CD8-positive, alpha-beta memory T cell (primary cell): ENCODE measurements around the gene ZBTB32. TPM values are rescaled to one million over a fixed set of nuclear protein-coding genes. Genes with fewer than 3 reads are reported as not detected.

Experiments
- CTCF ChIA-PET: fragments of 350-600 bp; sonication (Branson Sonifier 250); formaldehyde crosslinking; loops from one replicate; lab custom pipeline; 2021; ENCODE audit warnings: antibody characterized with exemption; lab: Charles Lee
- POLR2A ChIA-PET: fragments of 350-600 bp; sonication (Branson Sonifier 250); formaldehyde crosslinking; loops from one replicate; lab custom pipeline; 2021; ENCODE audit warnings: antibody characterized with exemption; lab: Charles Lee
- DNase-seq, 5 donors: peaks; one replicate each; pipeline versions ENCODE4 v3.0.0 to v3.0.0-alpha.2; 2020 to 2022; ENCODE audit warnings: mixed read lengths in 1 of 5
- H3K27ac ChIP-seq: one replicate; pipeline ENCODE4 v1.7.0; 2013; ENCODE audit warnings: low read depth, mild to moderate bottlenecking, low read length, moderate library complexity
- H3K27me3 ChIP-seq: 2 replicates; pipeline ENCODE4 v1.7.0; 2013; ENCODE audit warnings: low read length, mild to moderate bottlenecking; ENCODE audit not compliant: insufficient read depth, poor library complexity, severe bottlenecking
- H3K36me3 ChIP-seq: 2 replicates; pipeline ENCODE4 v1.7.0; 2013; ENCODE audit warnings: mild to moderate bottlenecking, low read length, moderate library complexity; ENCODE audit not compliant: insufficient read depth
- H3K4me1 ChIP-seq: 2 replicates; pipeline ENCODE4 v1.7.0; 2013; ENCODE audit warnings: mild to moderate bottlenecking, low read length, moderate library complexity; ENCODE audit not compliant: insufficient read depth
- H3K4me3 ChIP-seq: 2 replicates; pipeline ENCODE4 v1.7.0; 2013; ENCODE audit warnings: mild to moderate bottlenecking, low read length
- H3K9me3 ChIP-seq: 2 replicates; pipeline ENCODE4 v1.7.0; 2013; ENCODE audit warnings: mild to moderate bottlenecking, low read length
- H3K27ac Mint-ChIP-seq, 8 donors: one replicate each; pipeline ENCODE4 v1.8.0; 2020 to 2021; ENCODE audit warnings: mixed read lengths in 8 of 8, mild to moderate bottlenecking in 6 of 8, inconsistent platforms in 3 of 8, moderate library complexity in 3 of 8
- H3K27me3 Mint-ChIP-seq, 2 donors: one replicate each; pipeline ENCODE4 v1.8.0; 2020 to 2021; ENCODE audit warnings: mixed read lengths in 2 of 2, mild to moderate bottlenecking in 1 of 2, moderate library complexity in 1 of 2
- H3K36me3 Mint-ChIP-seq, 3 donors: one replicate each; pipeline ENCODE4 v1.8.0; 2020 to 2021; ENCODE audit warnings: mixed read lengths in 3 of 3, inconsistent platforms in 1 of 3, mild to moderate bottlenecking in 1 of 3
- H3K4me1 Mint-ChIP-seq, 3 donors: one replicate each; pipeline ENCODE4 v1.8.0; 2020 to 2021; ENCODE audit warnings: mixed read lengths in 3 of 3, inconsistent platforms in 1 of 3, mild to moderate bottlenecking in 1 of 3
- H3K4me3 Mint-ChIP-seq, 7 donors: one replicate each; pipeline ENCODE4 v1.8.0; 2020 to 2021; ENCODE audit warnings: mixed read lengths in 7 of 7, mild to moderate bottlenecking in 6 of 7, moderate library complexity in 4 of 7, inconsistent platforms in 2 of 7
- H3K9me3 Mint-ChIP-seq, 5 donors: one replicate each; pipeline ENCODE4 v1.8.0; 2020 to 2022; ENCODE audit warnings: mixed read lengths in 5 of 5, mild to moderate bottlenecking in 3 of 5, moderate library complexity in 2 of 5, inconsistent platforms in 1 of 5
- polyA plus RNA-seq: library from polyadenylated mRNA; unstranded; fragments of 300-500 nt; fragmentation: Illumina TruSeq; gene quantifications from one replicate; pipeline ENCODE4 v1.2.3, GENCODE V29; 2021
- total RNA-seq, 2 experiments: library from RNA; stranded (reverse); gene quantifications; one replicate each; pipeline ENCODE4 v1.2.3, GENCODE V29; 2021

Gene ZBTB32
- total and polyA plus RNA-seq, 3 experiments from 2014 or later, result 0.77 to 225 (median 223) TPM

DNA sequence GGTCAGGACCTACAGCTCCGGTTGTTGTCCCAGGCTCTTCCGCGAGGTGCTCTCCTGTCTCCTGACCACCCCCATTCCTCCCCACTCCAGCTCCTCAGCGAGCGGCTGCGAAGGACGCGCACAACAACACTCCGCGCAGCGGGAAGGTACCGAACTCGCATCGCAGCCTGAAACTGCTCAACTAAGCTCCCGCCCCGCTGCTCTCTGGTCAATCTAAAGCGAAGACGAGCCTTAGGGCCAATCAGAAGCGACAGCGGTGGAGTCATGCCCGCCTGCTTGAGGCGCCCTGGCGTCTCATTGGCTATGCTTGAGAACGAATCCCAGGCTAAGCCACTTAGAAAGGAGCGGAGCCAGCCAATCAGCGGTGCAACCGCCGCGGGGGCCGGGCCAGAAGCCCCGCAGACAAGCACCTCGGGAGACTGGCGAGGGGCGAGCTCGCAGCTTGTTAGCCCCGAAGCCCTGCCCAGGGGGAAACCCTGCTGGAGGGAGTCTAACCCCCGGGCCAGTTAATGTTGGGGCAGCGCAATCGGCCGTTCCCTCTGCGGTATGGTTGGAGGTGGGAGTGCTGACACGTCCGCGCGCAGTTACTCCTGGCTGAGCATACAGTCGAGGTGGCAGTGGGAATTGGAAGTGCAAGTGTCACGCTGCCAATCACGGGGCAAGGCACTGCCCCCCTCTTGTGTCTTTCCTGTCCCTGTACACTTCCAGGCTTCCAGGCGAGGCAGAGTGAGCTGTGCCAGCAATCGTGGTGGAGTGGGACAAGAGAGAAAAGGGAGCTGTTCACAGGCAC lies 1.9 kb upstream of the ZBTB32 start:
- H3K9me3 ChIP-seq, result no peaks in the 10 kb centered on the region
- H3K27ac Mint-ChIP-seq, result peak overlapping the region; percentile 9 to 95 (median 90)
- no peaks in the 10 kb centered on the region for H3K9me3 Mint-ChIP-seq
- H3K27ac ChIP-seq, result peak overlapping the region; percentile 43
- H3K27me3 ChIP-seq, result no peaks in the 10 kb centered on the region
- no peaks in the 10 kb centered on the region for H3K36me3 ChIP-seq
- H3K4me3 ChIP-seq, result peak overlapping the region; percentile 92
- peaks cover 6% of the 10 kb centered on the region for H3K4me1 ChIP-seq
- peaks cover 0 to 2% (median 0%) of the 10 kb centered on the region in 3 donors for H3K36me3 Mint-ChIP-seq
- H3K27me3 Mint-ChIP-seq, result peaks cover 0 to 2% of the 10 kb centered on the region in 2 donors
- POLR2A ChIA-PET, result interaction anchor here (0.9 to 2.0 kb wide), 5 partner anchors 10 to 59 kb away, joined by 3 to 16 read pairs (median 8); partner anchors contain the start of genes LIN37, PSENEN and U2AF1L4
- peaks cover 5 to 8% (median 6%) of the 10 kb centered on the region in 3 donors for H3K4me1 Mint-ChIP-seq
- H3K4me3 Mint-ChIP-seq, result peak overlapping the region; percentile 82 to 98 (median 92)
- CTCF ChIA-PET, result interaction anchor here (0.6 to 2.5 kb wide), 8 partner anchors 10 to 229 kb away, joined by 3 to 10 read pairs (median 3); no protein-coding TSS in a partner anchor
- DNase-seq, result peak; percentile 87 to 95 (median 89)

DNA sequence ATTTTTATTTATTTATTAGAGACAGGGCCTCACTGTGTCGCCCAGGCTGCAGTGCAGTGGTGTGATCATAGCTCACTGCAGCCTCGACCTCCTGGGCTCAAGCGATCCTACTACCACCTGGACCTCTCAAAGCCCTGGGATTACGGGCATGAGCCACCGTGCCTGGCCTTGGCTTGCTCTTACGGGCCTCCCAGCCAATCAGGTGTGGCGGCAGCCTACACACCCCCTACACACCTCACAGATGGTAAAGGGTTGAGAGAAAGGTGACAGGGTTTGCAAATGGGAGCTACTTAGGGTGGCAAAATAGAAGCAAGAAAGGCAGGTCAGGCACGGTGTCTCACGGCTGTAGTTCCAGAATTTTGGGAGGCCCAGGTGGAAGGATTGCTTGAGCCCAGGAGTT lies 1.0 kb upstream of the ZBTB32 start:
- POLR2A ChIA-PET, result no interaction called here

DNA sequence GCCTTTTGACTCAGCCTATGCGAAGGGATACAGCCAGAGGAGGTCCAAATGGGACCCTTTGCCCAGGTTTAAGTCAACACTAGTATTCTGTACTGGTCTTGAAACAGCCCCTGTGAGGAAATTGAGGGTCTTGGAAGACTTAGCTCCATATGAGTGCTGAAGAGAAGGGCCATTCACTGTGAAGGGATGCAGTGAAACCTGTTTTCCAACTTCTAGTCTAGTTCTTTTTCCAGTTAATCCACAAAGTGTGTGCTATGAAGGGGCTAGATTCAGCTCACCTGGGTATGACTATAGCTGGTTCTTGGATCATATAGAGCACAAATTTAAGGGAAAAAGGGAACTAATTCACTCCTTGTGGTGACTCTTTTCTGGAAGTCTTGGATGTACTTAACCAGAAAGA lies 4.0 kb downstream of the ZBTB32 start:
- no peak for DNase-seq
- Mint-ChIP-seq H3K36me3 (no peaks in the 10 kb centered on the region), H3K9me3 (no peaks in the 10 kb centered on the region), H3K4me1 (peaks cover 20 to 31% (median 31%) of the 10 kb centered on the region in 3 donors), H3K4me3 (no peak overlapping the region), H3K27me3 (peaks cover 0 to 4% of the 10 kb centered on the region in 2 donors), H3K27ac (peak overlapping the region in 1 of 8 donors; percentile 24)
- H3K36me3 ChIP-seq, result no peaks in the 10 kb centered on the region
- no peaks in the 10 kb centered on the region for H3K27me3 ChIP-seq
- ChIA-PET POLR2A (no interaction called here), CTCF (no interaction called here)
- no peaks in the 10 kb centered on the region for H3K9me3 ChIP-seq
- no peak overlapping the region for H3K4me3 ChIP-seq
- no peak overlapping the region for H3K27ac ChIP-seq
- H3K4me1 ChIP-seq, result peaks cover 26% of the 10 kb centered on the region

More for the DNA sequence above, 1.0 kb upstream of the ZBTB32 start:
- H3K4me3 ChIP-seq, result no peak overlapping the region
- Mint-ChIP-seq H3K27ac (no peak overlapping the region), H3K4me3 (peak overlapping the region in 2 of 7 donors; percentile 13 to 91), H3K9me3 (no peaks in the 10 kb centered on the region), H3K36me3 (peaks cover 0 to 2% (median 0%) of the 10 kb centered on the region in 3 donors), H3K27me3 (peaks cover 0 to 2% of the 10 kb centered on the region in 2 donors), H3K4me1 (peaks cover 5 to 8% (median 6%) of the 10 kb centered on the region in 3 donors)
- H3K36me3 ChIP-seq, result no peaks in the 10 kb centered on the region
- no peak overlapping the region for H3K27ac ChIP-seq
- no peaks in the 10 kb centered on the region for H3K27me3 ChIP-seq
- no peaks in the 10 kb centered on the region for H3K9me3 ChIP-seq
- CTCF ChIA-PET, result interaction anchor here (0.6 to 2.5 kb wide), 7 partner anchors 9 to 596 kb away, joined by 3 to 10 read pairs (median 4); no protein-coding TSS in a partner anchor
- no peak for DNase-seq
- peaks cover 6% of the 10 kb centered on the region for H3K4me1 ChIP-seq

- peaks cover 40 to 58% (median 56%) of the 10 kb centered on the region in 3 donors for H3K4me1 Mint-ChIP-seq
Measured at GRCh38 chr19:35710784-35711723, 6.7 kb downstream of the ZBTB32 start.

GRCh38 chr19:35712567-35713505 lies 8.5 kb downstream of the ZBTB32 start:
- Histone ChIP-seq H3K9me3 (no peaks in the 10 kb centered on the region), H3K27me3 (no peaks in the 10 kb centered on the region), H3K4me3 (peak overlapping the region; percentile 4), H3K27ac (peak overlapping the region; percentile 45), H3K4me1 (peaks cover 58% of the 10 kb centered on the region), H3K36me3 (no peaks in the 10 kb centered on the region)
- ChIA-PET CTCF (interaction anchor here (0.8 to 4.0 kb wide), 5 partner anchors 10 to 203 kb away, joined by 3 to 20 read pairs (median 4); no protein-coding TSS in a partner anchor), POLR2A (interaction anchor here (2.8 kb wide), 1 partner anchor 11 kb away, joined by 16 read pairs; no protein-coding TSS in a partner anchor)
- Mint-ChIP-seq H3K9me3 (no peaks in the 10 kb centered on the region), H3K4me1 (peaks cover 47 to 65% (median 64%) of the 10 kb centered on the region in 3 donors), H3K27ac (peak overlapping the region; percentile 80 to 98 (median 90)), H3K27me3 (peaks cover 0 to 8% of the 10 kb centered on the region in 2 donors), H3K4me3 (peak overlapping the region; percentile 55 to 84 (median 67)), H3K36me3 (peaks cover 0 to 6% (median 0%) of the 10 kb centered on the region in 3 donors)
- DNase-seq, result peak in 4 of 5 donors; percentile 30 to 62 (median 44)

More at GRCh38 chr19:35710784-35711723, 6.7 kb downstream of the ZBTB32 start:
- peaks cover 52% of the 10 kb centered on the region for H3K4me1 ChIP-seq
- no peaks in the 10 kb centered on the region for H3K9me3 ChIP-seq
- H3K4me3 Mint-ChIP-seq, result peak overlapping the region in 6 of 7 donors; percentile 8 to 52 (median 43)
- H3K27ac ChIP-seq, result no peak overlapping the region
- CTCF ChIA-PET, result interaction anchor here (0.9 to 2.2 kb wide), 4 partner anchors 8 to 29 kb away, joined by 3 to 6 read pairs (median 4); no protein-coding TSS in a partner anchor
- DNase-seq, result no peak
- peaks cover 0 to 6% of the 10 kb centered on the region in 2 donors for H3K27me3 Mint-ChIP-seq
- H3K36me3 ChIP-seq, result no peaks in the 10 kb centered on the region
- no peak overlapping the region for H3K4me3 ChIP-seq
- H3K9me3 Mint-ChIP-seq, result no peaks in the 10 kb centered on the region
- H3K27ac Mint-ChIP-seq, result peak overlapping the region in 7 of 8 donors; percentile 10 to 92 (median 77)
- POLR2A ChIA-PET, result interaction anchor here (2.8 kb wide), 1 partner anchor 9 kb away, joined by 16 read pairs; no protein-coding TSS in a partner anchor
- no peaks in the 10 kb centered on the region for H3K27me3 ChIP-seq
- H3K36me3 Mint-ChIP-seq, result no peaks in the 10 kb centered on the region

DNA sequence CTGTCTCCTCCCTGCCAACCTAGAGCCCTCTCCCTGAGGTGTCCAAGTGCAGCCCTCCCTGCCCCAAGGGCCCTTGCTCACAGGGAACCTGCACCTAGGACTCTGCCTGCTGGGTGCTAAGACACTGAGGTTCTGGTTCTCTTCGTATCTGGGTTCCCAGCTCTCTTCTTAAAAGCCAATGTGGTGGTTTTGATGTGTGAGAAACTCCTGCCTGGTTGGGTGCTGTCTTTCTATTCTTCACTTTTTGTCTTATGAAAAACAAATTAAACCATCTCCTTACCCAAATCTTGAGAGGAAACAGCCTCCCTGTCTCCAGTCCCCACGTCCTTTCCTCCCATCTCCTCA lies 9.1 kb downstream of the ZBTB32 start:
- Histone ChIP-seq H3K27me3 (no peaks in the 10 kb centered on the region), H3K36me3 (no peaks in the 10 kb centered on the region), H3K9me3 (no peaks in the 10 kb centered on the region), H3K27ac (peak overlapping the region; percentile 45), H3K4me3 (peak overlapping the region; percentile 4), H3K4me1 (peaks cover 58% of the 10 kb centered on the region)
- Mint-ChIP-seq H3K4me3 (peak overlapping the region; percentile 17 to 84 (median 67)), H3K27ac (peak overlapping the region; percentile 67 to 98 (median 90)), H3K36me3 (peaks cover 0 to 7% (median 0%) of the 10 kb centered on the region in 3 donors), H3K9me3 (no peaks in the 10 kb centered on the region), H3K4me1 (peaks cover 47 to 67% (median 64%) of the 10 kb centered on the region in 3 donors), H3K27me3 (peaks cover 0 to 8% of the 10 kb centered on the region in 2 donors)
- peak in 1 of 5 donors; percentile 41 for DNase-seq
- POLR2A ChIA-PET, result interaction anchor here (2.8 kb wide), 1 partner anchor 12 kb away, joined by 16 read pairs; no protein-coding TSS in a partner anchor
- CTCF ChIA-PET, result interaction anchor here (1.1 to 4.0 kb wide), 3 partner anchors 10 to 204 kb away, joined by 3 to 20 read pairs (median 6); no protein-coding TSS in a partner anchor
